ENCODE results near the gene NR1I3.

GRCh38 chr1:161225534-161226319 is 12.3 kb downstream of the NR1I3 start, which contains the start of gene TOMM40L:
- TF ChIP-seq ZFP36 (IDR thresholded peaks at IDR 0.05; ENCODE audit: borderline replicate concordance, low read depth, low read length, partially characterized antibody) (no peak), POLR2A (IDR thresholded peaks at IDR 0.05; ENCODE audit: insufficient read depth in 1 of 2, low read depth in 2 of 2, low read length in 2 of 2) (peak; percentile 47 to 76), CTCF (CRISPR knock-in tag; IDR thresholded peaks at IDR 0.05) (peak; percentile 79), ZNF136 (CRISPR knock-in tag; IDR thresholded peaks at IDR 0.05; ENCODE audit: low read depth) (no peak)
